ENCODE measurements around the gene ZNF649.

DNA sequence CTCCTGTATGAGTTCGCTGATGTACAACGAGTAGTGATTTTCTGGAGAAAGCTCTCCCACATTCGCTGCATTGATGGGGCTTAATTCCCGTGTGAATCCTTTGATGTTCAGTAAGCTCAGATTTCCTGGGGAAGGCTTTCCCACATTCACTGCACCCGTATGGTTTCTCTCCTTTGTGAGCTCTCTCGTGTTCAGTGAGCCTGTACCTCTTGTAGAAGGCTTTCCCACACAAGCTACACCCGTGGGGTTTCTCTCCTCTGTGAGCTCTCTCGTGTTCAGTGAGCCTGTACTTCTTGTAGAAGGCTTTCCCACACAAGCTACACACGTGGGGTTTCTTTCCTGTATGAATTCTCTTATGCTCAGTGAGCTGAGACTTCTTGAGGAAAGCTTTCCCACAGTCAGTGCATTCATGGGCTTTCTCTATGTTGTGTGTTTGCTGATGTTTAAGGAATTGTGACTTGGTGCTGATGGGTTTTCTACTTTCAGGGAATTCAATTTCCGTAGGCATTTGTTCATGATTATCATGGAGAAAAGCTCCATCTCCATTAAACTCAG lies 13.5 kb downstream of the ZNF649 start:
- TF ChIP-seq, protein P1, sequence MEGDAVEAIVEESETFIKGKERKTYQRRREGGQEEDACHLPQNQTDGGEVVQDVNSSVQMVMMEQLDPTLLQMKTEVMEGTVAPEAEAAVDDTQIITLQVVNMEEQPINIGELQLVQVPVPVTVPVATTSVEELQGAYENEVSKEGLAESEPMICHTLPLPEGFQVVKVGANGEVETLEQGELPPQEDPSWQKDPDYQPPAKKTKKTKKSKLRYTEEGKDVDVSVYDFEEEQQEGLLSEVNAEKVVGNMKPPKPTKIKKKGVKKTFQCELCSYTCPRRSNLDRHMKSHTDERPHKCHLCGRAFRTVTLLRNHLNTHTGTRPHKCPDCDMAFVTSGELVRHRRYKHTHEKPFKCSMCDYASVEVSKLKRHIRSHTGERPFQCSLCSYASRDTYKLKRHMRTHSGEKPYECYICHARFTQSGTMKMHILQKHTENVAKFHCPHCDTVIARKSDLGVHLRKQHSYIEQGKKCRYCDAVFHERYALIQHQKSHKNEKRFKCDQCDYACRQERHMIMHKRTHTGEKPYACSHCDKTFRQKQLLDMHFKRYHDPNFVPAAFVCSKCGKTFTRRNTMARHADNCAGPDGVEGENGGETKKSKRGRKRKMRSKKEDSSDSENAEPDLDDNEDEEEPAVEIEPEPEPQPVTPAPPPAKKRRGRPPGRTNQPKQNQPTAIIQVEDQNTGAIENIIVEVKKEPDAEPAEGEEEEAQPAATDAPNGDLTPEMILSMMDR (conservative IDR thresholded peaks at IDR 0.05): no peak
- no peak for TF ChIP-seq EZH2 (IDR thresholded peaks at IDR 0.05; ENCODE audit: low read depth)

Measured in PC-9 (cell line).